GM19468 (cell line): Measurements from ENCODE around the gene HOXA4.

ENCODE experiments used
- ATAC-seq: cut with Tn5 transposase; IDR thresholded peaks from one replicate; pipeline ENCODE4 v1.9.1; 2021; ENCODE audit warnings: mild to moderate bottlenecking, moderate library complexity, moderate number of reproducible peaks; ENCODE audit not compliant: unreplicated experiment; ENCODE audit errors: extremely low read depth

Gene HOXA4

DNA sequence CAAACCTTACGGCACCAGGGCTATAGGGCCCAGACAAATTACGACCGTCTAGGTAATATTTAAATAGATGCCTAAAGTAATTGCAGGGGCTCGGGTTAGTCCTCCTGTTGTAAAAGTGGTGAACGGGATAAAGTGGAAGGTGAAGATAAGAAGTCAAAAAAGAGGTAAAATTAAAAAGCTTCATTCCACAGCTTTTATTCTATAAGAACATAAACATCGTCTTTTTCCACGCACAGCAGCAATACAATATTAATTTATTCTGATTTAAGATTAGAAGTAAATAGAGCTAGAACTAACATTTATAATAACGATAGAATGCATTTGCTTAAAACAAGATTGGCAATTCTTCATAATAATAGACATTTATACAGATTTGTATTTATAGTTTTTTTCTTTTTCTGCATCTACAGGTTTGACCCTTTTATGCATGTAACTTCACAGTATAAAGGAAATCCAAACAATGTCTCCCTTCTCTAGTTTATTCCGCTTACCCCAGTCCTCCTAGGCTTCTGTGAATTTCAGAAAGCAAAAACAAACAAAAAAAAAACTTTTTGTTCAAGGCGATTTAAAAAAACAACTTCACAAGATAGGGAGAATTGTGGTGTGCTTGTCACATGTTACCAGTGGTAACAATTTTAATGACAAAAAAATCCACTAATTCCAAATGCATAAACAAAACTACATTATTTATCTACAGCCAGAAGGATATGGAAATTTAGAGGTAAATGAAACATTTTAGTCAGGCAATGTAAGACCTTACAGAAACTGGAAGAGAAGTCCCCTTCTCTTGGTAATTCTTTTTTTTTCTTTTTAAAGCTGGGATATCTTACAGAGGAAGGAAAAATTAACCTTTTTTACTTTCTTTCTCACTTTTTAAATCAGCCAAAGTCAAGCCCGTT is 40.1 kb upstream of the HOXA4 start:
- ATAC-seq = no peak

DNA sequence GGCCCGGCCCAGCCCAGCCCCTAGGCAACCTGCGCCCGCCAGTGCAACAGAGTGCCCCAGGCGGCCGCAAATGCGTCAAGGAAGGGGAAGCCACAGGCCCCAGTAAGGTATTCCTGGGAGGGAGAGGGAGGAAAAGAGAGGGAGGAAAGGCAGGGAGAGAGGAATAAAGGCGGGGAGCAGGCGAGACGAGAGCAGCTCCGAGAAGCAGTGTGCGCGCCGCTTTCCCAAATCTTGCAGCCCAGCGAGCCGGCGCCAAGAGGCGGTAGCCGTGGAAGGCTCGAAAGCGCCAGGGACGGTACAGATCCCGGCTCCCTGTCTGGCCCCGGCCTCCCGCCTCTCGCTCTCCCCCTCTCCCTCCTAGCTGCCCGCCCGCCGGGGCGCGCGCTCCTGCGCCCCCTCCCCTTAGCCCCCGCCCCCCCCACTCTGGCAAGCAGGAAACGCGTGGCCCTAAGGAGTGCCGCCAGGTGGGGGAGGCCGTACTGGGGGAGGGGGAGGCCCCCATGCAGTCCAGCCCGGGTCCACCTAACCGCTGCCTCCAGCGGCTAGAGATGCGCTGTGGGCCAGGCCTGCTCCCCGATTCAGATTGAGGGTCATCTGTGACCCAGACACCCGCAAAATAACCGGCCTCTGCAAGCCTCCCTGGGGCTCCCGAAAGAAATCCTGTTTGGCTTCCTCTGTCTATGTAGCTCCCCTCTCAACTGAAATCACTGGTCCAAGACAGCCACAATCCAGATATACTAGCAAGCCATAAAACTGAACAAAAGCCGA is 39.3 kb upstream of the HOXA4 start:
- ATAC-seq = no peak

- ATAC-seq = no peak
Observed at GRCh38 chr7:27168265-27168947, 37.8 kb upstream of the HOXA4 start.

GRCh38 chr7:27167916-27168264 is 37.3 kb upstream of the HOXA4 start:
- ATAC-seq = no peak

GRCh38 chr7:27166531-27167505 is 36.3 kb upstream of the HOXA4 start:
- no peak for ATAC-seq

- no peak for ATAC-seq
Observed at GRCh38 chr7:27165996-27166530, 35.5 kb upstream of the HOXA4 start.

DNA sequence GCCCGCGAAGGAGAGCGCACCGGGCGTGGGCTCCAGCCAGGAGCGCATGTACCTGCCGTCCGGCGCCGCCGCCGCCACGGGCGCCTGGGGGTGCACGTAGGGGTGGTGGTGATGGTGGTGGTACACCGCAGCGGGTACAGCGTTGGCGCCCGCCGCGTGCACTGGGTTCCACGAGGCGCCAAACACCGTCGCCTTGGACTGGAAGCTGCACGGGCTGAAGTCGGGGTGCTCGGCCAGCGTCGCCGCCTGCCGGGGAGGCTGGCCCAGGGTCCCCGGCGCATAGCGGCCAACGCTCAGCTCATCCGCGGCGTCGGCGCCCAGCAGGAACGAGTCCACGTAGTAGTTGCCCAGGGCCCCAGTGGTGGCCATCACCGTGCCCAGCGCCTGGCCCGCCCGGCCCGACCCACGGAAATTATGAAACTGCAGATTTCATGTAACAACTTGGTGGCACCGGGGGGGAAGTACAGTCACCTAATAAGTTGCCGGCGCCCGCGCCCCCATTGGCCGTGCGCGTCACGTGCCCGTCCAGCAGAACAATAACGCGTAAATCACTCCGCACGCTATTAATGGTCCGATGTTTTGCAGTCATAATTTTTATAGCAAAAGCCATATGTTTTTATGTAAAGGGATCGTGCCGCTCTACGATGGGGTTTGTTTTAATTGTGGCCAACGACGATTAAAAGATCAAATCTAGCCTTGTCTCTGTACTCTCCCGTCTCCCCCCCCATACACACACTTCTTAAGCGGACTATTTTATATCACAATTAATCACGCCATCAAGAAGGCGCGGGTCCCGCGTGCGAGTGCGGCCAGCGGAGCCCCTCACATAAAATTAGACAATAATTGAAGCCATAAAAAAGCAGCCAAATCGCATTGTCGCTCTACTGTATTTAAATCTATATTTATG is 34.8 kb upstream of the HOXA4 start, which contains the start of gene HOXA9:
TSS of gene HOXA9 (minus strand) at position 449 of the 907 bp plus-strand sequence. CDS start at position 369, 80 bp downstream.
- no peak for ATAC-seq

DNA sequence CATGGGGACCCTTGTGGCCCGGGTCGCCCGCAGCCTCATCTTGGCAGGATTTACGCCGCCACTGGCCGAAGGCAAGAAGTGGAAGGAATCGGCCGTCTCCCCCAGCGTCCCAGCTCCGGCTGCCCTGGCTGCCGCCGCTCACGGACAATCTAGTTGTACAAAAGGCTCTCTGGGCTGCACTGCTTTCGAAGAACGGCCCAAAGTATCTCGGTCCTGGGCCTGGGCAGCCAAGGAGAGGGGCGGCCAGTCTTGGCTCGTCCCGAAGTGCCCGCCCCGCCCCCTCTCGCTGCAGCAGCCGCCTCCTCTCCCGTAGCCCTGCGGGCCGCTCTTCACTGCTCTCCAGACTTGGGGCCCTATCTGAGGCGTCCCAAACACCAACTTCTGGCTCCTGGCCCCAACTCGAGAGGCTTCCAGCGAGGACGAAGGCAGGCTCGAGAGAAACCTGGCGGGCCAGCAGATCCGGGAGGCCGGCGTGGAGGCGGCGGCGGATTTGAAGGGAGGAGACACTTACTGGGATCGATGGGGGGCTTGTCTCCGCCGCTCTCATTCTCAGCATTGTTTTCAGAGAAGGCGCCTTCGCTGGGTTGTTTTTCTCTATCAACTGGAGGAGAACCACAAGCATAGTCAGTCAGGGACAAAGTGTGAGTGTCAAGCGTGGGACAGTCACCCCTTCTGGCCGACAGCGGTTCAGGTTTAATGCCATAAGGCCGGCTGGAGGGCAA is 34.0 kb upstream of the HOXA4 start:
- ATAC-seq = no peak

- no peak for ATAC-seq
Observed at GRCh38 chr7:27164045-27164366, 33.4 kb upstream of the HOXA4 start.

DNA sequence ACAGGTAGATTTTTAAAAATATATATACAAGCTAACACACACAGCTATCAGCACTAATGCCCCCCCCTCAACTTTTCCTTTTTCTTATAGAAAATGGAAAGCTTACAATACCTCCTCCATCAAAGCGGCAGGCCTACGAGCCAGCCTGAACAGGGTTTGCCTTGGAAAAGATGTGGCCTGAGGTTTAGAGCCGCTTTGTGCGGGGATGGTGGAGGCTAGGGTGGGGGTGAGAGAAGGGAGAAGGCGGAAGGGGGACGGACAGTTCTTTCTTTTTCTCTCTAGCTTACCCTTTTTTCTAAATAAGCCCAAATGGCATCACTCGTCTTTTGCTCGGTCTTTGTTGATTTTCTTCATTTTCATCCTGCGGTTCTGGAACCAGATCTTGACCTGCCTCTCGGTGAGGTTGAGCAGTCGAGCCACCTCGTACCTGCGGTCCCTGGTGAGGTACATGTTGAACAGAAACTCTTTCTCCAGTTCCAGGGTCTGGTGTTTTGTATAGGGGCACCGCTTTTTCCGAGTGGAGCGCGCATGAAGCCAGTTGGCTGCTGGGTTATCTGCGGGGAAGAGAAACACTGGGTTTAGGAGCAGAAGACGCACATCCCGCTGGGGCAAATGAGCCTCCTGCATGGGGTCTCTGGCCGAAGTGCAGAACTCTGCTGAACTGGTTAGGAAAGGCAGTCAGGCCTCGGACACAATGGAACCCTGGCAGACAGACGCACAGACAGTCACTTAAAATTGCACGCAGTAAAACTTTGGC is 32.9 kb upstream of the HOXA4 start:
- no peak for ATAC-seq

- ATAC-seq = no peak
Observed at GRCh38 chr7:27162561-27163287, 32.2 kb upstream of the HOXA4 start.

GRCh38 chr7:27161721-27162560 is 31.4 kb upstream of the HOXA4 start:
- ATAC-seq = no peak

DNA sequence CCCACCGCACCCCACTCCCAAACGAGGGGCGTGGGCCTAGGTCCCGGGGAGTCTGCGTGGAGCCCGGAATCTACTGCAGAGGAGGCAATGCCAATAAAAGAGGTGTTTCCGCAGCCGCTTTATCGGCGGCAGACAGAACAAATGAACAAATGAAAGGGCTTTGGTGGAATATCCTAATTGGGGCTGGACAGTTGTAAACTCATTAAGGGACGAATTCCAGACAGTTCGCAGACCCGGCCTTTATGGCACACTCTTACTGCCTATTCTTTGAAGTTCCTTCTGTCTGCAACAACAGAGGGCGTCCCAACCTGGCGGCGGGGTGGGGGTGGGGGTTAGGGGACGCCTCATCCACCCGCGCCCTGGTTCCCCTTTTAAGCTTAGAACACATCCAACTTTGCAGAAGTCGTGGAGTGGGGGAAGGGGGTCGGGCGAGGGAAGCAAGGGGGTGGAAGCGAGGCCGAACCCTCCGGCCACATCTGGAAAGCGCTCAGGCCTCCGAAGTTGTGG is 30.7 kb upstream of the HOXA4 start:
- no peak for ATAC-seq

GRCh38 chr7:27160546-27161213 is 30.1 kb upstream of the HOXA4 start:
- no peak for ATAC-seq

DNA sequence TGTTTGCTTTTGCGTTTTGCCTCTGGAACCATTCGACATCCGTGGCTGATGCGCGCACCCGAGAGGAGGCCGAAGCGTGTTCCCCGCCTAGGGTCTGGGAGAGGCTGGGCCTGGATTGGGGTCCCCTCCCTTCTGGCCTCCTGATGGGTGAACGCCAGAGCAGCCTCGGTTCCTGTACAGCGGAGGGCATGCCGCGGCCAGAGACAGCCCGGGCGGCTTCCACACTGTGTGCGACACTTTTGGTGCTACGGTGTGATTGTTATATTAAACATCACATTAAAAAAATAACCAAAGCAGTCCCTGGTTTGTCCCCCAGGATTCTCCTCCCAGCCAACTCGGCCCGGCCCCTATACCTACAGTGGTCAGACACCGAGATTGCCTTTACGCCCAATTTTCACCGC is 29.6 kb upstream of the HOXA4 start:
- ATAC-seq = no peak
